OCI-LY1 (cell line): ENCODE data around the gene ISCU.

ENCODE experiments used
- H2AFZ ChIP-seq: fragments of 200-600 bp; sonication (generic), shearing (Covaris generic); 2 replicates; pipeline ENCODE4 v1.6.0; 2014; ENCODE audit warnings: antibody characterized with exemption, mild to moderate bottlenecking, low read length
- H3F3A ChIP-seq: fragments of 200-600 bp; sonication (generic), shearing (Covaris generic); 2 replicates; pipeline ENCODE4 v1.6.0; 2014; ENCODE audit warnings: mild to moderate bottlenecking, antibody characterized with exemption, low read length, moderate library complexity; ENCODE audit not compliant: insufficient read depth
- H3K27ac ChIP-seq: fragments of 200-600 bp; sonication (generic); 2 replicates; pipeline ENCODE4 v1.5.1; 2014; ENCODE audit warnings: low read length, mixed run types, mild to moderate bottlenecking, low read depth; ENCODE audit not compliant: poor library complexity, severe bottlenecking
- H3K27me3 ChIP-seq: fragments of 200-600 bp; sonication (generic); 2 replicates; pipeline ENCODE4 v1.6.0; 2014; ENCODE audit warnings: antibody characterized with exemption, mild to moderate bottlenecking, low read length, moderate library complexity; ENCODE audit not compliant: insufficient read depth
- H3K36me3 ChIP-seq: fragments of 200-600 bp; sonication (generic); 2 replicates; pipeline ENCODE4 v1.6.1; 2014; ENCODE audit warnings: mild to moderate bottlenecking, antibody characterized with exemption, low read length, moderate library complexity, mixed read lengths; ENCODE audit not compliant: insufficient read depth
- H3K4me1 ChIP-seq: fragments of 200-600 bp; sonication (generic); 2 replicates; pipeline ENCODE4 v1.5.1; 2014; ENCODE audit warnings: mild to moderate bottlenecking, low read length, moderate library complexity; ENCODE audit not compliant: insufficient read depth, severe bottlenecking
- H3K4me2 ChIP-seq: fragments of 200-600 bp; sonication (generic), shearing (Covaris generic); 2 replicates; pipeline ENCODE4 v1.6.1; 2014; ENCODE audit warnings: low read length
- H3K4me3 ChIP-seq: fragments of 200-600 bp; sonication (generic); 2 replicates; pipeline ENCODE4 v1.5.1; 2014; ENCODE audit warnings: low read length, low read depth, mild to moderate bottlenecking, mixed read lengths; ENCODE audit not compliant: poor library complexity, severe bottlenecking
- H3K79me2 ChIP-seq: fragments of 200-600 bp; shearing (Covaris generic); 2 replicates; pipeline ENCODE4 v1.6.1; 2016; ENCODE audit warnings: mixed run types, low read length, mixed read lengths; ENCODE audit not compliant: insufficient read depth
- H3K9ac ChIP-seq: fragments of 200-600 bp; sonication (generic), shearing (Covaris generic); 2 replicates; pipeline ENCODE4 v1.6.1; 2014; ENCODE audit warnings: mild to moderate bottlenecking, low read length, mixed read lengths
- H3K9me2 ChIP-seq: fragments of 200-600 bp; sonication (generic), shearing (Covaris generic); 2 replicates; pipeline ENCODE4 v1.6.1; 2014; ENCODE audit warnings: low read depth, mild to moderate bottlenecking, low read length, mixed read lengths
- H3K9me3 ChIP-seq: fragments of 200-600 bp; shearing (Covaris generic); 2 replicates; pipeline ENCODE4 v1.6.1; 2014; ENCODE audit warnings: low read length, mixed read lengths
- H4K20me1 ChIP-seq: fragments of 200-600 bp; sonication (generic), shearing (Covaris generic); 2 replicates; pipeline ENCODE4 v1.6.0; 2016; ENCODE audit warnings: mild to moderate bottlenecking, low read length; ENCODE audit not compliant: insufficient read depth
- CTCF ChIP-seq: fragments of 200-600 bp; sonication (generic), shearing (Covaris generic); IDR thresholded peaks from 2 replicates; pipeline ENCODE4 v1.5.1; 2017; ENCODE audit warnings: mild to moderate bottlenecking, antibody characterized with exemption, low read length, moderate library complexity, mixed read lengths
- EZH2 ChIP-seq: fragments of 200-600 bp; sonication (generic), shearing (Covaris generic); IDR thresholded peaks from 2 replicates; pipeline ENCODE4 v1.8.0; 2017; ENCODE audit warnings: borderline replicate concordance, mixed run types, mild to moderate bottlenecking, antibody characterized with exemption, low read length, moderate library complexity, mixed read lengths

The ISCU gene

GRCh38 chr12:108602976-108603704 lies 40.7 kb downstream of the ISCU start:
- H3K27ac ChIP-seq = no peak overlapping the region
- H3K4me1 ChIP-seq = no peaks in the 10 kb centered on the region

GRCh38 chr12:108603743-108604142 lies 41.3 kb downstream of the ISCU start:
- Histone ChIP-seq H3K27ac (no peak overlapping the region), H2AFZ (no peak overlapping the region), H3K79me2 (no peaks in the 10 kb centered on the region), H3F3A (no peaks in the 10 kb centered on the region), H3K4me1 (no peaks in the 10 kb centered on the region), H3K36me3 (no peaks in the 10 kb centered on the region), H3K4me3 (no peak overlapping the region), H4K20me1 (no peaks in the 10 kb centered on the region), H3K9me3 (no peaks in the 10 kb centered on the region), H3K9me2 (no peaks in the 10 kb centered on the region), H3K27me3 (no peaks in the 10 kb centered on the region), H3K4me2 (no peak overlapping the region), H3K9ac (no peak overlapping the region)
- TF ChIP-seq CTCF = no peak
- TF ChIP-seq EZH2 = no peak

More at GRCh38 chr12:108602976-108603704, 40.7 kb downstream of the ISCU start:
- Histone ChIP-seq H3K9me3 (no peaks in the 10 kb centered on the region), H3K9me2 (no peaks in the 10 kb centered on the region), H3K4me2 (no peak overlapping the region), H4K20me1 (no peaks in the 10 kb centered on the region), H2AFZ (no peak overlapping the region), H3K79me2 (no peaks in the 10 kb centered on the region), H3K4me3 (no peak overlapping the region), H3F3A (no peaks in the 10 kb centered on the region), H3K9ac (no peak overlapping the region), H3K27me3 (no peaks in the 10 kb centered on the region), H3K36me3 (no peaks in the 10 kb centered on the region)
- no peak for TF ChIP-seq EZH2
- TF ChIP-seq CTCF = no peak

- H3K9ac ChIP-seq = no peak overlapping the region
- H2AFZ ChIP-seq = no peak overlapping the region
- no peaks in the 10 kb centered on the region for H3K36me3 ChIP-seq
- no peaks in the 10 kb centered on the region for H3K79me2 ChIP-seq
- no peak overlapping the region for H3K4me2 ChIP-seq
- TF ChIP-seq CTCF (no peak), EZH2 (no peak)
- H3K27me3 ChIP-seq = no peaks in the 10 kb centered on the region
- H3K9me3 ChIP-seq = no peaks in the 10 kb centered on the region
- H3F3A ChIP-seq = no peaks in the 10 kb centered on the region
- no peaks in the 10 kb centered on the region for H3K9me2 ChIP-seq
- no peak overlapping the region for H3K4me3 ChIP-seq
- H3K27ac ChIP-seq = no peak overlapping the region
- H4K20me1 ChIP-seq = no peaks in the 10 kb centered on the region
- no peaks in the 10 kb centered on the region for H3K4me1 ChIP-seq
Observed at GRCh38 chr12:108604208-108604941, 42.0 kb downstream of the ISCU start.
